H9 (cell line): ENCODE measurements around the gene TARP.

Source experiments
- DNase-seq: peaks from one replicate; pipeline ENCODE4 v3.0.0-alpha.2; 2017
- H2AFZ ChIP-seq: one replicate; pipeline ENCODE4 v1.6.1; 2013; ENCODE audit warnings: mild to moderate bottlenecking, low read length, control low read depth, moderate library complexity
- H2AK5ac ChIP-seq: 2 replicates; pipeline ENCODE4 v1.6.1; 2013; ENCODE audit warnings: low read length, control low read depth, mixed read lengths; ENCODE audit not compliant: insufficient read length
- H2BK120ac ChIP-seq: one replicate; pipeline ENCODE4 v1.6.1; 2013; ENCODE audit warnings: low read depth, mild to moderate bottlenecking, low read length, control low read depth, inconsistent platforms; ENCODE audit not compliant: poor library complexity, severe bottlenecking
- H2BK12ac ChIP-seq: 2 replicates; pipeline ENCODE4 v1.6.1; 2013; ENCODE audit warnings: low read length, control low read depth, mixed read lengths, low read depth; ENCODE audit not compliant: insufficient read length
- H2BK15ac ChIP-seq: 2 replicates; pipeline ENCODE4 v1.6.1; 2013; ENCODE audit warnings: low read depth, low read length, control low read depth
- H2BK20ac ChIP-seq: one replicate; pipeline ENCODE4 v1.6.1; 2013; ENCODE audit warnings: low read depth, mild to moderate bottlenecking, low read length, control low read depth, inconsistent platforms; ENCODE audit not compliant: poor library complexity, severe bottlenecking
- H2BK5ac ChIP-seq: 2 replicates; pipeline ENCODE4 v1.6.1; 2013; ENCODE audit warnings: low read length, control low read depth, mixed read lengths; ENCODE audit not compliant: insufficient read length
- H3K14ac ChIP-seq: 2 replicates; pipeline ENCODE4 v1.6.1; 2013; ENCODE audit warnings: low read length, control low read depth; ENCODE audit not compliant: insufficient read depth
- H3K18ac ChIP-seq: 2 replicates; pipeline ENCODE4 v1.6.1; 2013; ENCODE audit warnings: low read depth, mild to moderate bottlenecking, mixed read lengths, low read length, control low read depth; ENCODE audit not compliant: insufficient read length
- H3K23ac ChIP-seq: 2 replicates; pipeline ENCODE4 v1.6.1; 2013; ENCODE audit warnings: low read length, control low read depth, mixed read lengths, low read depth; ENCODE audit not compliant: insufficient read length
- H3K23me2 ChIP-seq: 2 replicates; pipeline ENCODE4 v1.6.1; 2013; ENCODE audit warnings: low read depth, mild to moderate bottlenecking, mixed read lengths, low read length, control low read depth; ENCODE audit not compliant: insufficient read length, poor library complexity, severe bottlenecking
- H3K27ac ChIP-seq: 2 replicates; pipeline ENCODE4 v1.5.1; 2013; ENCODE audit warnings: low read length, control low read depth, mixed read lengths, low read depth; ENCODE audit not compliant: insufficient read length
- H3K27me3 ChIP-seq: 2 replicates; pipeline ENCODE4 v1.6.1; 2013; ENCODE audit warnings: low read length, control low read depth, inconsistent platforms; ENCODE audit not compliant: insufficient read depth
- H3K4ac ChIP-seq: 2 replicates; pipeline ENCODE4 v1.6.1; 2013; ENCODE audit warnings: low read depth, mild to moderate bottlenecking, control low read depth, inconsistent platforms, low read length, moderate library complexity
- H3K4me1 ChIP-seq: 2 replicates; pipeline ENCODE4 v1.6.1; 2013; ENCODE audit warnings: low read length, control low read depth, inconsistent platforms; ENCODE audit not compliant: insufficient read depth
- H3K4me2 ChIP-seq: 2 replicates; pipeline ENCODE4 v1.6.1; 2013; ENCODE audit warnings: low read length, control low read depth, mixed read lengths; ENCODE audit not compliant: insufficient read length, insufficient read depth
- H3K56ac ChIP-seq: 2 replicates; pipeline ENCODE4 v1.6.1; 2013; ENCODE audit warnings: low read depth, mild to moderate bottlenecking, mixed read lengths, low read length, control low read depth; ENCODE audit not compliant: insufficient read length
- H3K79me1 ChIP-seq: 2 replicates; pipeline ENCODE4 v1.6.1; 2013; ENCODE audit warnings: low read depth, mild to moderate bottlenecking, moderate library complexity, low read length, control low read depth, inconsistent platforms; ENCODE audit not compliant: insufficient read depth, poor library complexity, severe bottlenecking
- H3K79me2 ChIP-seq: 2 replicates; pipeline ENCODE4 v1.6.1; 2013; ENCODE audit warnings: low read length, control low read depth, inconsistent platforms; ENCODE audit not compliant: insufficient read depth
- H3K9ac ChIP-seq: 2 replicates; pipeline ENCODE4 v1.6.1; 2013; ENCODE audit warnings: low read length, control low read depth, mixed read lengths; ENCODE audit not compliant: insufficient read length; ENCODE audit errors: extremely low read depth
- H3K9me3 ChIP-seq: one replicate; pipeline ENCODE4 v1.6.1; 2013; ENCODE audit warnings: low read depth, low read length, inconsistent platforms; ENCODE audit not compliant: control insufficient read depth
- H3T11ph ChIP-seq: one replicate; pipeline ENCODE4 v1.6.1; 2013; ENCODE audit warnings: mild to moderate bottlenecking, low read length, control low read depth, inconsistent platforms
- H4K20me1 ChIP-seq: one replicate; pipeline ENCODE4 v1.6.1; 2013; ENCODE audit not compliant: control insufficient read depth, insufficient read length, insufficient read depth
- H4K5ac ChIP-seq: 2 replicates; pipeline ENCODE4 v1.6.1; 2013; ENCODE audit warnings: low read depth, mild to moderate bottlenecking, mixed read lengths, low read length, control low read depth; ENCODE audit not compliant: insufficient read length
- H4K8ac ChIP-seq: replicated peaks from 2 replicates; pipeline ENCODE4 v1.6.1; 2013; ENCODE audit warnings: low read length, control low read depth, mixed read lengths, low read depth; ENCODE audit not compliant: insufficient read length
- H4K91ac ChIP-seq: 2 replicates; pipeline ENCODE4 v1.6.1; 2013; ENCODE audit warnings: low read depth, mild to moderate bottlenecking, moderate library complexity, mixed read lengths, low read length, control low read depth; ENCODE audit not compliant: insufficient read length
- H3K27ac Mint-ChIP-seq, 3 experiments: 2 replicates in 2 of 3; 3 replicates in 1 of 3; pipeline ENCODE4 v1.8.0; 2020 to 2021; ENCODE audit warnings: mixed read lengths in 3 of 3, mild to moderate bottlenecking in 1 of 3, moderate library complexity in 1 of 3
- H3K27me3 Mint-ChIP-seq: 2 replicates; pipeline ENCODE4 v1.8.0; 2021; ENCODE audit warnings: low read depth, mild to moderate bottlenecking, moderate library complexity, mixed read lengths
- H3K36me3 Mint-ChIP-seq, 3 experiments: 2 replicates in 2 of 3; 3 replicates in 1 of 3; pipeline ENCODE4 v1.8.0; 2020 to 2021; ENCODE audit warnings: low read depth in 3 of 3, mixed read lengths in 3 of 3; ENCODE audit not compliant: insufficient read depth in 1 of 3
- H3K4me1 Mint-ChIP-seq, 2 experiments: 2 replicates each; pipeline ENCODE4 v1.8.0; 2020; ENCODE audit warnings: mixed read lengths in 2 of 2
- H3K4me3 Mint-ChIP-seq, 2 experiments: 2 replicates in 1 of 2; 3 replicates in 1 of 2; pipeline ENCODE4 v1.8.0; 2020 to 2021; ENCODE audit warnings: mild to moderate bottlenecking in 2 of 2, mixed read lengths in 2 of 2, moderate library complexity in 1 of 2
- H3K9me3 Mint-ChIP-seq, 2 experiments: 2 replicates in 1 of 2; 3 replicates in 1 of 2; pipeline ENCODE4 v1.8.0; 2020; ENCODE audit warnings: mild to moderate bottlenecking in 2 of 2, mixed read lengths in 2 of 2, moderate library complexity in 1 of 2
- CTCF ChIP-seq: fragments of 200-600 bp; sonication (generic); conservative IDR thresholded peaks from 3 replicates; pipeline ENCODE4 v1.8.0; 2021; ENCODE audit warnings: antibody characterized with exemption, mild to moderate bottlenecking
- WGBS: extraction: QIAGEN DNeasy Blood & Tissue Kit; methylation state at CpG from one replicate; pipeline ENCODE4 v1.1.7; 2013; ENCODE audit warnings: missing lambda C conversion rate, low lambda C conversion rate, mixed read lengths; ENCODE audit not compliant: insufficient read length; ENCODE audit errors: extremely low coverage; 5-methylcytosine and 5-hydroxymethylcytosine counted together

TARP gene

GRCh38 chr7:38283107-38283506, 9.7 kb upstream of the TARP start:
- Histone ChIP-seq H3K18ac (no peak overlapping the region), H3K27me3 (no peaks in the 10 kb centered on the region), H3K4ac (no peak overlapping the region), H2AFZ (no peak overlapping the region), H3K9ac (no peak overlapping the region), H4K91ac (no peak overlapping the region), H3K4me1 (no peaks in the 10 kb centered on the region), H2BK12ac (no peak overlapping the region), H4K8ac (no peak overlapping the region), H2BK15ac (no peak overlapping the region), H3K56ac (no peak overlapping the region), H2BK5ac (no peak overlapping the region), H2BK20ac (no peak overlapping the region), H3K14ac (no peak overlapping the region), H3K27ac (no peak overlapping the region), H3T11ph (no peak overlapping the region), H3K23me2 (no peaks in the 10 kb centered on the region), H2BK120ac (no peak overlapping the region), H4K20me1 (no peaks in the 10 kb centered on the region), H2AK5ac (no peak overlapping the region), H3K79me2 (no peaks in the 10 kb centered on the region), H3K79me1 (no peaks in the 10 kb centered on the region), H3K4me2 (no peak overlapping the region), H4K5ac (no peak overlapping the region), H3K9me3 (no peaks in the 10 kb centered on the region), H3K23ac (no peak overlapping the region)
- WGBS = no CpG with 5 or more reads among the region's 4 CpGs
- H3K36me3 Mint-ChIP-seq = no peaks in the 10 kb centered on the region
- no peaks in the 10 kb centered on the region for H3K27me3 Mint-ChIP-seq
- H3K4me1 Mint-ChIP-seq = peaks cover 4 to 9% of the 10 kb centered on the region in 2 experiments; a peak in 2 of 4 replicates
- no peaks in the 10 kb centered on the region for H3K9me3 Mint-ChIP-seq
- no peak overlapping the region for H3K27ac Mint-ChIP-seq
- TF ChIP-seq CTCF = no peak
- H3K4me3 Mint-ChIP-seq = no peak overlapping the region
- DNase-seq = no peak
